GM18505 (cell line): ENCODE measurements around the gene ST3GAL2.
A peak's percentile ranks its signal among the peaks of the same experiment; 100 is the strongest.

ENCODE experiments used
- ATAC-seq: cut with Tn5 transposase; IDR thresholded peaks from one replicate; pipeline ENCODE4 v1.9.1; 2021; ENCODE audit not compliant: unreplicated experiment
- POLR2A ChIP-seq: IDR thresholded peaks from 4 replicates; pipeline ENCODE4 v1.6.1; 2011; ENCODE audit warnings: borderline replicate concordance; ENCODE audit not compliant: insufficient read depth, insufficient read length; ENCODE audit errors: extremely low read depth

ST3GAL2 gene

GRCh38 chr16:70440009-70440692 is 1.3 kb upstream of the ST3GAL2 start:
- ATAC-seq, result no peak
- TF ChIP-seq POLR2A, result no peak

GRCh38 chr16:70438585-70438968 is 323 bp downstream of the ST3GAL2 start:
- ATAC-seq, result peak; percentile 2
- TF ChIP-seq POLR2A, result no peak

GRCh38 chr16:70437582-70438557 is 1.0 kb downstream of the ST3GAL2 start:
- no peak for ATAC-seq
- TF ChIP-seq POLR2A, result no peak

GRCh38 chr16:70437017-70437581 is 1.8 kb downstream of the ST3GAL2 start:
- ATAC-seq, result no peak

GRCh38 chr16:70434484-70435260 is 4.2 kb downstream of the ST3GAL2 start:
- ATAC-seq, result no peak
- no peak for TF ChIP-seq POLR2A

More at GRCh38 chr16:70437017-70437581, 1.8 kb downstream of the ST3GAL2 start:
- TF ChIP-seq POLR2A, result no peak

GRCh38 chr16:70433458-70434103 is 5.3 kb downstream of the ST3GAL2 start:
- TF ChIP-seq POLR2A, result no peak
- no peak for ATAC-seq

GRCh38 chr16:70432723-70433457 is 6.0 kb downstream of the ST3GAL2 start:
- peak; percentile 56 for TF ChIP-seq POLR2A
- no peak for ATAC-seq

GRCh38 chr16:70432356-70432722 is 6.6 kb downstream of the ST3GAL2 start:
- ATAC-seq, result no peak
- TF ChIP-seq POLR2A, result no peak

- TF ChIP-seq POLR2A, result peak; percentile 20
- peak; percentile 43 for ATAC-seq
These were observed 8.0 kb downstream of the ST3GAL2 start for GRCh38 chr16:70430667-70431536.

GRCh38 chr16:70429888-70430666 is 8.8 kb downstream of the ST3GAL2 start:
- ATAC-seq, result no peak
- TF ChIP-seq POLR2A, result no peak

- TF ChIP-seq POLR2A, result peak; percentile 63
- no peak for ATAC-seq
These were observed 10.5 kb downstream of the ST3GAL2 start for GRCh38 chr16:70428178-70428998.
